Activated CD4-positive, alpha-beta T cell treated with anti-CD3 and anti-CD28 coated beads for 1 hour (primary cell): ENCODE measurements around the gene PCNX2.
A peak's percentile ranks its signal among the peaks of the same experiment; 100 is the strongest.

ENCODE experiments used
- DNase-seq: peaks from one replicate; pipeline ENCODE4 v3.0.0-alpha.2; 2020

The PCNX2 gene

GRCh38 chr1:233316473-233316872 lies 20.9 kb upstream of the PCNX2 start:
- DNase-seq = no peak

GRCh38 chr1:233315718-233316301 lies 20.3 kb upstream of the PCNX2 start:
- no peak for DNase-seq

- DNase-seq = no peak
Observed at GRCh38 chr1:233313434-233314155, 18.1 kb upstream of the PCNX2 start.

GRCh38 chr1:233304489-233305102 lies 9.1 kb upstream of the PCNX2 start:
- no peak for DNase-seq

GRCh38 chr1:233300326-233300725 lies 4.8 kb upstream of the PCNX2 start:
- no peak for DNase-seq

- no peak for DNase-seq
Observed at GRCh38 chr1:233299450-233299849, 3.9 kb upstream of the PCNX2 start.

- no peak for DNase-seq
Observed at GRCh38 chr1:233295975-233296322, 424 bp upstream of the PCNX2 start.

GRCh38 chr1:233294913-233295236 lies 650 bp downstream of the PCNX2 start:
- DNase-seq = peak; percentile 24

- no peak for DNase-seq
Observed at GRCh38 chr1:233293556-233294446, 1.7 kb downstream of the PCNX2 start.

- DNase-seq = no peak
Observed at GRCh38 chr1:233290396-233291034, 5.0 kb downstream of the PCNX2 start.

GRCh38 chr1:233289676-233290075 lies 5.8 kb downstream of the PCNX2 start:
- DNase-seq = no peak

- DNase-seq = no peak
Observed at GRCh38 chr1:233282582-233282886, 13.0 kb downstream of the PCNX2 start.

GRCh38 chr1:233281711-233282581 lies 13.6 kb downstream of the PCNX2 start:
- DNase-seq = no peak

- DNase-seq = no peak
Observed at GRCh38 chr1:233279971-233280370, 15.6 kb downstream of the PCNX2 start.

- DNase-seq = no peak
Observed at GRCh38 chr1:233278631-233279030, 16.9 kb downstream of the PCNX2 start.

- DNase-seq = no peak
Observed at GRCh38 chr1:233277637-233278606, 17.6 kb downstream of the PCNX2 start.

- DNase-seq = no peak
Observed at GRCh38 chr1:233269656-233270055, 25.9 kb downstream of the PCNX2 start.

GRCh38 chr1:233268389-233269022 lies 27.0 kb downstream of the PCNX2 start:
- DNase-seq = no peak

- DNase-seq = no peak
Observed at GRCh38 chr1:233261695-233262094, 33.8 kb downstream of the PCNX2 start.

- DNase-seq = no peak
Observed at GRCh38 chr1:233261206-233261605, 34.3 kb downstream of the PCNX2 start.

GRCh38 chr1:233257786-233258185 lies 37.7 kb downstream of the PCNX2 start:
- no peak for DNase-seq
